Breast epithelium (tissue), 3 donors: Measurements from ENCODE around the gene ARHGEF26.

Experiments
- POLR2A ChIP-seq: fragments of 450-650 bp; IDR thresholded peaks from one replicate; pipeline ENCODE4 v1.6.1; 2016; ENCODE audit warnings: antibody characterized with exemption, mild to moderate bottlenecking, moderate library complexity
- TF ChIP-seq, protein P1 (sequence below), 3 donors: fragments of 450-650 bp; IDR thresholded peaks; one replicate each; pipeline ENCODE4 v1.5.1; 2016 to 2017; ENCODE audit warnings: antibody characterized with exemption in 3 of 3, mild to moderate bottlenecking in 3 of 3, moderate library complexity in 3 of 3

DNA sequence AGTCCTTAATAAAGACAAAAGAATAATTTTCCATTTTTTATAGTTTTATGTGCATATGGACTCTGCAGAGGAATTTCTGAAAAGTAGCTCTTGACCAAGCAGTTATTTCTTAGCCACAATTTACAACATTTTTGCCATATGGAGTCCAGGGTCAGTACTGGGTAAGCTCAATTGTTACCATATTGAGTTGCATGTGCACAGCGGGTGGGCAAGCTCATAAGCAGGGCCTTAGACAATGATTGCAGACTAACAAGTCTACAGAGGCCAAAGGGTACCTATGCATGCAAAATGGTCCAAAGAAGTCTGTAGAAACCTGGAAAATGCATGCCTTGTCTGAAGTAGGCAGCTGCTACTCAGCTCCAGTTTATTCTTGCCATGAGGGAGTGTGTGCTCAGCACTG, 19.0 kb upstream of the ARHGEF26 start:
- no peak for TF ChIP-seq POLR2A
- TF ChIP-seq, protein P1, sequence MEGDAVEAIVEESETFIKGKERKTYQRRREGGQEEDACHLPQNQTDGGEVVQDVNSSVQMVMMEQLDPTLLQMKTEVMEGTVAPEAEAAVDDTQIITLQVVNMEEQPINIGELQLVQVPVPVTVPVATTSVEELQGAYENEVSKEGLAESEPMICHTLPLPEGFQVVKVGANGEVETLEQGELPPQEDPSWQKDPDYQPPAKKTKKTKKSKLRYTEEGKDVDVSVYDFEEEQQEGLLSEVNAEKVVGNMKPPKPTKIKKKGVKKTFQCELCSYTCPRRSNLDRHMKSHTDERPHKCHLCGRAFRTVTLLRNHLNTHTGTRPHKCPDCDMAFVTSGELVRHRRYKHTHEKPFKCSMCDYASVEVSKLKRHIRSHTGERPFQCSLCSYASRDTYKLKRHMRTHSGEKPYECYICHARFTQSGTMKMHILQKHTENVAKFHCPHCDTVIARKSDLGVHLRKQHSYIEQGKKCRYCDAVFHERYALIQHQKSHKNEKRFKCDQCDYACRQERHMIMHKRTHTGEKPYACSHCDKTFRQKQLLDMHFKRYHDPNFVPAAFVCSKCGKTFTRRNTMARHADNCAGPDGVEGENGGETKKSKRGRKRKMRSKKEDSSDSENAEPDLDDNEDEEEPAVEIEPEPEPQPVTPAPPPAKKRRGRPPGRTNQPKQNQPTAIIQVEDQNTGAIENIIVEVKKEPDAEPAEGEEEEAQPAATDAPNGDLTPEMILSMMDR (IDR thresholded peaks at IDR 0.05), result no peak
